HCT116 (cell line): ENCODE measurements around the gene CFD. TPM values are rescaled to one million over a fixed set of nuclear protein-coding genes. Genes with fewer than 3 reads are reported as not detected.
"Not testable (repeated sequence)": the region's sequence is repeated elsewhere in the genome, so short reads cannot be mapped to it uniquely, and the experiment has no call there.

Source experiments
- ATAC-seq: fragments of 200-7000 bp; cut with Tn5 transposase; 2 replicates; pipeline ENCODE4 v1.9.1; 2020; ENCODE audit warnings: mild to moderate bottlenecking, moderate library complexity
- BruUV-seq: library from RNA; stranded (reverse); fragments of 400-500 nt; replicated peaks from 2 replicates; lab custom pipeline; 2021; lab: Mats Ljungman, UMichigan
- CTCF ChIA-PET: fragments of 300-600 bp; sonication (Branson Sonifier 250); formaldehyde crosslinking; loops from one replicate; lab custom pipeline; 2021; ENCODE audit warnings: antibody characterized with exemption; lab: Charles Lee
- POLR2A ChIA-PET: fragments of 300-600, 350-600 bp; sonication (Branson Sonifier 250); formaldehyde crosslinking; loops from one replicate; lab custom pipeline; 2021; ENCODE audit warnings: antibody characterized with exemption; lab: Charles Lee
- RAD21 ChIA-PET, 2 experiments: fragments of 300-600 bp; sonication (Branson Sonifier 250); formaldehyde crosslinking; loops; one replicate each; lab custom pipeline; 2023; ENCODE audit warnings: low total read pairs in 2 of 2; ENCODE audit not compliant: uncharacterized antibody in 2 of 2, unreplicated experiment in 2 of 2, low non-redundant PET in 1 of 2; lab: Charles Lee
- DNase-seq: peaks from one replicate; pipeline ENCODE4 v3.0.0-alpha.2; 2010; ENCODE audit warnings: low read depth, low spot score
- H2AFZ ChIP-seq: fragments of 200-600 bp; shearing (Covaris generic), sonication (generic); 2 replicates; pipeline ENCODE4 v1.6.1; 2017; ENCODE audit warnings: low read depth, mixed run types, mixed read lengths, antibody characterized with exemption, low read length; ENCODE audit not compliant: poor library complexity, severe bottlenecking
- H3K27ac ChIP-seq: 2 replicates; pipeline ENCODE4 v1.5.1; 2012; ENCODE audit warnings: low read depth, low read length
- H3K27me3 ChIP-seq: fragments of 200-600 bp; sonication (generic); 2 replicates; pipeline ENCODE4 v1.6.1; 2016; ENCODE audit warnings: mixed run types, low read length, mixed read lengths; ENCODE audit not compliant: insufficient read depth
- H3K36me3 ChIP-seq, 2 experiments: fragments of 200-500 bp in 1 of 2; fragments of 200-600 bp in 1 of 2; sonication (Bioruptor generic) in 1 of 2; sonication (generic) in 1 of 2; 2 replicates each; pipeline versions ENCODE4 v1.5.1 to v1.6.1; 2014 to 2016; ENCODE audit warnings: low read length in 2 of 2, inconsistent platforms in 1 of 2, mixed read lengths in 1 of 2, mixed run types in 1 of 2; ENCODE audit not compliant: insufficient read depth in 2 of 2, control insufficient read depth in 1 of 2
- H3K4me1 ChIP-seq, 2 experiments: fragments of 200-600 bp in 1 of 2; sonication (generic) in 1 of 2; 2 replicates each; pipeline versions ENCODE4 v1.5.1 to v1.6.1; 2012 to 2017; ENCODE audit warnings: low read length in 2 of 2, inconsistent platforms in 1 of 2, mild to moderate bottlenecking in 1 of 2, mixed read lengths in 1 of 2, mixed run types in 1 of 2, moderate library complexity in 1 of 2; ENCODE audit not compliant: insufficient read depth in 2 of 2, control insufficient read depth in 1 of 2
- H3K4me2 ChIP-seq: fragments of 200-600 bp; sonication (generic); 2 replicates; pipeline ENCODE4 v1.6.1; 2017; ENCODE audit warnings: mixed run types, low read length, mixed read lengths
- H3K4me3 ChIP-seq, 2 experiments: fragments of 200-600 bp in 1 of 2; sonication (generic) in 1 of 2; replicated peaks in 1 of 2; 2 replicates each; pipeline ENCODE4 v1.5.1; 2011 to 2016; ENCODE audit warnings: low read length in 2 of 2, control low read depth in 1 of 2, low read depth in 1 of 2, mild to moderate bottlenecking in 1 of 2, mixed read lengths in 1 of 2, mixed run types in 1 of 2
- H3K79me2 ChIP-seq: fragments of 200-600 bp; sonication (generic); 2 replicates; pipeline ENCODE4 v1.6.1; 2017; ENCODE audit warnings: mild to moderate bottlenecking, mixed run types, low read length, moderate library complexity, mixed read lengths; ENCODE audit not compliant: insufficient read depth
- H3K9ac ChIP-seq: fragments of 200-600 bp; sonication (generic); 2 replicates; pipeline ENCODE4 v1.6.1; 2016; ENCODE audit warnings: low read length, mixed read lengths
- H3K9me2 ChIP-seq: fragments of 200-600 bp; sonication (generic), shearing (Covaris generic); 2 replicates; pipeline ENCODE4 v1.6.1; 2017; ENCODE audit warnings: mixed run types, mild to moderate bottlenecking, moderate library complexity; ENCODE audit not compliant: insufficient read depth
- H3K9me3 ChIP-seq, 2 experiments: fragments of 200-500 bp in 1 of 2; fragments of 200-600 bp in 1 of 2; sonication (Bioruptor generic) in 1 of 2; sonication (generic) in 1 of 2; 2 replicates each; pipeline ENCODE4 v1.6.1; 2014 to 2017; ENCODE audit warnings: low read length in 2 of 2, mixed read lengths in 2 of 2, inconsistent platforms in 1 of 2, low read depth in 1 of 2, mild to moderate bottlenecking in 1 of 2, mixed run types in 1 of 2, moderate library complexity in 1 of 2; ENCODE audit not compliant: control insufficient read depth in 1 of 2, insufficient read depth in 1 of 2
- H4K20me1 ChIP-seq: fragments of 200-600 bp; sonication (generic), shearing (Covaris generic); 2 replicates; pipeline ENCODE4 v1.6.1; 2017; ENCODE audit warnings: mixed run types, mild to moderate bottlenecking, moderate library complexity; ENCODE audit not compliant: insufficient read depth
- CBX3 ChIP-seq: IDR thresholded peaks from 2 replicates; pipeline ENCODE4 v1.6.1; 2012; ENCODE audit warnings: low read depth
- CEBPB ChIP-seq: IDR thresholded peaks from 2 replicates; pipeline ENCODE4 v1.6.1; 2012; ENCODE audit warnings: low read depth
- CTCF ChIP-seq, 3 experiments: fragments of 200-600 bp in 1 of 3; sonication (generic) in 1 of 3; IDR thresholded peaks in 2 of 3; conservative IDR thresholded peaks in 1 of 3; 2 replicates each; pipeline ENCODE4 v1.5.1; 2012 to 2017; ENCODE audit warnings: low read depth in 2 of 3, low read length in 2 of 3, antibody characterized with exemption in 1 of 3, borderline replicate concordance in 1 of 3, control low read depth in 1 of 3, mild to moderate bottlenecking in 1 of 3, mixed read lengths in 1 of 3, mixed run types in 1 of 3, moderate library complexity in 1 of 3; ENCODE audit not compliant: insufficient read depth in 1 of 3
- REST ChIP-seq: IDR thresholded peaks from 2 replicates; pipeline ENCODE4 v1.6.1; 2012; ENCODE audit warnings: low read depth
- SP1 ChIP-seq: IDR thresholded peaks from 2 replicates; pipeline ENCODE4 v1.6.1; 2012; ENCODE audit warnings: low read depth
- TCF7L2 ChIP-seq: IDR thresholded peaks from 2 replicates; pipeline ENCODE4 v1.7.0; 2011; ENCODE audit warnings: borderline replicate concordance, inconsistent platforms; ENCODE audit not compliant: insufficient read depth, insufficient read length; ENCODE audit errors: extremely low read depth
- ZNF274 ChIP-seq: fragments of 200-500 bp; sonication (Bioruptor generic); IDR thresholded peaks from 2 replicates; pipeline ENCODE4 v1.6.1; 2014; ENCODE audit warnings: mild to moderate bottlenecking, low read depth, low read length, inconsistent platforms
- intact Hi-C: fragments of 100-400 bp; cut with micrococcal nuclease; formaldehyde crosslinking; loops from 2 replicates; pipeline ENCODE4 v1.10.0; 2022
- total RNA-seq: library from RNA; stranded (reverse); gene quantifications from one replicate; pipeline ENCODE4 v1.2.1, GENCODE V29; 2021; ENCODE audit not compliant: unreplicated experiment

The CFD gene
- total RNA-seq, 1 experiment from 2014 or later: 80.2 TPM

- Histone ChIP-seq H3K9ac (no peak overlapping the region), H3K4me3 (no peak overlapping the region), H4K20me1 (no peaks in the 10 kb centered on the region), H3K36me3 (no peaks in the 10 kb centered on the region), H3K9me2 (no peaks in the 10 kb centered on the region), H3K27me3 (no peaks in the 10 kb centered on the region; the same call in 1 of the 2 replicates), H3K4me1 (peaks cover 9 to 21% of the 10 kb centered on the region in 2 experiments; a peak in 3 of 4 replicates), H3K9me3 (no peaks in the 10 kb centered on the region), H2AFZ (no peak overlapping the region), H3K79me2 (no peaks in the 10 kb centered on the region), H3K4me2 (no peak overlapping the region), H3K27ac (no peak overlapping the region)
- DNase-seq (no peak), ATAC-seq (no peak)
- RAD21 ChIA-PET: no interaction called here
- TF ChIP-seq CBX3: no peak
- no peak for TF ChIP-seq CEBPB
- no peak for TF ChIP-seq SP1
- TF ChIP-seq TCF7L2: no peak
- TF ChIP-seq ZNF274: no peak
- TF ChIP-seq CTCF (IDR thresholded peaks at IDR 0.05 in 2 of 3, conservative IDR thresholded peaks at IDR 0.05 in 1 of 3; ENCODE audit: borderline replicate concordance in 1 of 3, insufficient read depth in 1 of 3, low read depth in 2 of 3, low read length in 2 of 3): no peak
- TF ChIP-seq REST: no peak
- CTCF ChIA-PET: interaction anchor here (1.3 kb wide), 1 partner anchor 8 kb away, joined by 5 read pairs; no protein-coding TSS in a partner anchor
- intact Hi-C loops: no loop called here
- POLR2A ChIA-PET: no interaction called here
- BruUV-seq: no TSS peak
These were observed 11.0 kb upstream of the CFD start for GRCh38 chr19:848386-848921.

- RAD21 ChIA-PET, H3K27me3 ChIP-seq, H3K9me2 ChIP-seq, DNase-seq, ATAC-seq, H2AFZ ChIP-seq, H4K20me1 ChIP-seq, H3K79me2 ChIP-seq, H3K36me3 ChIP-seq, H3K9ac ChIP-seq, intact Hi-C loops, BruUV-seq, H3K4me3 ChIP-seq, H3K4me2 ChIP-seq, H3K9me3 ChIP-seq, H3K27ac ChIP-seq: not testable (repeated sequence)
- peaks cover 7 to 16% of the 10 kb centered on the region in 2 experiments; a peak in 3 of 4 replicates for H3K4me1 ChIP-seq
- ChIA-PET CTCF (interaction anchor here (0.6 to 1.3 kb wide), 2 partner anchors 8 to 12 kb away, joined by 5 to 10 read pairs; no protein-coding TSS in a partner anchor), POLR2A (interaction anchor here (0.8 kb wide), 1 partner anchor 11 kb away, joined by 3 read pairs; no protein-coding TSS in a partner anchor)
These were observed 10.3 kb upstream of the CFD start for GRCh38 chr19:849195-849594.
